ENCODE results near the gene PCMT1.
"Not testable (repeated sequence)": the region's sequence is repeated elsewhere in the genome, so short reads cannot be mapped to it uniquely, and the experiment has no call there.

The PCMT1 gene

DNA sequence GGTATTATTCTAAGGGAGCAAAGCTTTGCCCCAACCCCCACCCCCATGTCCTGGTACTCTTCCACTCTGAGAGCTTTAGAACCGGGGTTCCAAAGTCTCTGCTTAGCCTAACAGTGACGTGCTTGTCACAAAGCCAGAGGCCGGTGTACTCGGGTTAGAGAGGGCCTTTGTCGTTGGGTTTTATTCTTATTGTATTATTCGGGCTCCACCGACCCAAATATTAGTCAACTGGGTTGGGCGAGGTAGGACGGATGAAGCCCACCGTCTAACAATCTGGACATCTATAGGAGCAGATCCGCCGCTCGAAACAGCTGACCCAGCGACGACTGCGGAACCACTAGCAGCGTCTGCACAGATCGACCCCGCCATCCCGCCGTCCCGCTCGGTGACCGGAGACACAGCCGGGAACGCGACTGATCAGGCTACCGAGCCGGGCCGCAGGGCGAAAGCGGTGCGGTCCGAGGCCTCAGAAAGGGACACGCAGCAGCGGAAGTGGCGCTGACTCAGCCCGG, 403 bp upstream of the PCMT1 start:
- not testable (repeated sequence) for DNase-seq (ENCODE audit: extremely low spot score, insufficient read length, low read depth)
- FAIRE-seq, result peak; percentile 56

DNA sequence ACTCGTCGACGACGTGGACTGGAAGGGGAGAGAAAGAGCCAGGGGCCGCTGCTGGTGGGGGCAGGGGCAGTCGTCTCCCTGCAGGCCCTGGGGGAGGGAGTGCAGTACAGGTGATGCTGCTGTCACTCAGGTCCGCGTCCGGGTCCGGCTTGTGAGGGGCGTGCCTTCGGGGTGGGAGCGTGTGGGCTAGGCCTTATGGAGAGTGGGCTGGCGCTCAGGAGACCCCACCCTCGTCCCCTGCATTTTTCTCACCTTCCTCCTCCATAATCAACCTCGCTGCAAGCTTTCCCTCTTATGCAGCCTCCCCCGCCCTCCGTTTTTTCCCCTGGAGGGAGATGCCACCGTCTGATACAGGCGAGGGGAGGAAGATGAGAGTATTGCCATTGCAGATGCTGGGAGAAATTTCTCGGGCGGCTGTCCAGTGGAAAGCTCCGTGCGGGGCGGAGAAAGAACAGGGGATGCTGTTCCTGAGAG, 632 bp downstream of the PCMT1 start:
- FAIRE-seq, result peak; percentile 31
- DNase-seq (ENCODE audit: extremely low spot score, insufficient read length, low read depth), result no peak

DNA sequence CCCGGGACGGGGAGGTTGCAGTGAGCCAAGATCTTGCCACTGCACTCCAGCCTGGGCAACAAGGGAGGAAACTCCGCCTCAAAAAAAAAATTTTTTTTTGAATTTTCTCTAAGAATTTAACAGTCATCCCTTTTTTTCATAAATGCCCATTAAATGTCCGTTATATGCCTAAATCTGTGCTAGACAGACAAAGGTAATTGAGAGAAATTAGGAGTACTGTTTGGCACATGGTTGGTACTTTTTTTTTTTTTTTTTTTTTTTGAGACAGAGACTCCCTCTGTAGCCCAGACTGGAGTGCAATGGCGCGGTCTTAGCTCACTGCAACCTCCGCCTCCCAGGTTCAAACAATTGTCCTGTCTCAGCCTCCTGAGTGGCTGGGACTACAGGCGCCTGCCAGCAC, 1.7 kb downstream of the PCMT1 start:
- FAIRE-seq (no peak), DNase-seq (ENCODE audit: extremely low spot score, insufficient read length, low read depth) (no peak)

- not testable (repeated sequence) for FAIRE-seq; DNase-seq (ENCODE audit: extremely low spot score, insufficient read length, low read depth)
These were observed 2.4 kb downstream of the PCMT1 start for GRCh38 chr6:149751920-149752319.

DNA sequence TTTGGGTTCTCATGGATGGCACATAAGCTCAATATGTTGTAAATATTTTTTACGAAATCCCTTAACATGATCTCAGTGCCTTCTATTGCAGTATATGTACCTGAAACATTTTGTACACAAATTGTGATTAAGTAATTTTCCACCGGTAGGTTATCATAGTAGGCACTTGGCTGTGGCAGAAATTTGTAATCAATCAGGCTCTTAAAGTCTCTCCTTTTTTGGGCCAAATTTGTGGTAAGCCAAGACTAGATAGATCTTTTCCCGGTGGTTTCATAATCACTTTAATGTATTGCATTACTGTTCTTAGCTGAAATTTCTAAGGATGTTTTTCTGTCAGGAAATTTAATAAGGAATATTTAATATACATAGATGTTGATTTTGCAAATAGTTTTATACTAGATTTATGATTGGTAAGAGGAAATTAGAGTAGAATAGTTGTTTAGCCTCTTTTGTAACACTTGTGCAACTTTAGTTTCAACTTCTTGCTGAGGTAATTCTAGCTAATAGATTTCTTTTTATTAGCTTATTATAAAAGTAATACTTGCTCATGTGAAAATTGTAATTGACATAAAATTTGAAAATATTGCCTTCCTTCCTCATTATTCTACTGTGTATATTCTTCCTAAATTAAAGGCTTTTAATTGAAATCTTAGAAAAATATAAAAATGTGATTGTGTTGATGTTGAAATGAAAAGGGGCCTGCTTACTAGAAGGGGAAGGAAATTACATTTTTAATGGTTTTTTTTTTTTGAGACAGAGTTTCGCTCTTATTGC, 3.2 kb downstream of the PCMT1 start:
- no peak for FAIRE-seq
- no peak for DNase-seq (ENCODE audit: extremely low spot score, insufficient read length, low read depth)

- DNase-seq (ENCODE audit: extremely low spot score, insufficient read length, low read depth); FAIRE-seq: not testable (repeated sequence)
These were observed 3.8 kb downstream of the PCMT1 start for GRCh38 chr6:149753374-149753637.

- DNase-seq (ENCODE audit: extremely low spot score, insufficient read length, low read depth), result no peak
- peak; percentile 35 for FAIRE-seq
These were observed 5.0 kb downstream of the PCMT1 start for GRCh38 chr6:149754548-149754947.

DNA sequence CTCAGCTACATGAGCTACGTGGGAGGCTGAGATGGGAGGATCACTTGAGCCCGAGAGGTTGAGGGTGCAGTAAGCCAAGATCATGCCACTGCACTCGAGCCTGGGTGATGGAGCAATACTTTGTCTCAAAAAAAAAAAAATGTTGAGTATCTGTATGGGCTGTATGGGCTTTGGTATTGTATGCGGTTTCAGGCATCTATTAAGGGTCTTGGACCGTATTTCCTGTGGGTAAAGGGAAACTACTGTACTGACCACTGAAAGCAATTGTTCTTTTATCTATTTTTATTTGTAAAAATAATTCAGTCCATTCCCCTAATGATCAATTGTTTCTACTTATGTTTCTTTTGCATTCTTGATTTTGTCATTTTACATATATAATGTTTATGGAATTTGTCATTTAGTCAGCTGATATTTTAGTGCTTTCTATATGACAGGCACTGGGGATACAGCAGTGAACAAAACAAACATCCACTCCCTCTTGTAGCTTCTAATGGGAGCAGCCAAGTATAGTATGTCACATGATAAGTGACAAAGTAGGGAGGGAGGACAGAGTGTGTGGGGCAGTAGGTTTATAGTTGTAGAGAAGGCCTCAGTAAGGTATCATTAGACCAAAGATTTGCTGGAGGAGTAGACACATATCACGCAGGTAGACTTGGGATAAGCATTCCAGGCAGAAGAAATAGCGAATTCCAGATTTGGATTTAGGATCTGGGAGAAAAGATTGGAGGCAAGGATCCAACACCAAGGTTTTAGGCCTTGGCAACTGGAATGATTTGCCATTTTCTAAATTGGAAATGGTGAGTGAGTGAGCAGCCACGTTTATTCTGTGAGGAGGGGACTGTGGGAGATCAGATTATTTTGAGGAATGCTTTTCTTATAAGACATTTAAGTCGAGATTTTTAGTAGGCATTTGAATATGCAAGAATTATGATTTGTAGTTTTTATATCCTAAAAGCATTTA, 6.0 kb downstream of the PCMT1 start:
- DNase-seq (ENCODE audit: extremely low spot score, insufficient read length, low read depth) (no peak), FAIRE-seq (peak; percentile 86)

DNA sequence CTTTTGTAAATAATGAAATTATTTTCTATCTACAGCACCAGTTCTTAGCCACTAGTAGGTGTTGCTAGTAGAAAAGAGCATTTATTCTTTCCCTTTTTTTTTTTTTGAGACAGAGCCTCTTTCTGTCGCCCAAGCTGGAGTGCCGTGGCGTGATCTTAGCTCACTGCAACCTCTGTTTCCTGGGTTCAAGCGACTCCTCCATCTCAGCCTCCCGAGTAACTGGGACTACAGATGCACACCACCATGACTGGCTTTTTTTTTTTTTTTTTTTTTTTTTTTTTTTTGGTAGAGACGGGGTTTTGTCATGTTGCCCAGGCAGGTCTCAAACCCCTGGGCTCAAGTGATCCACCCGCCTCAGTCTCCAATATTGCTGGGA, 6.7 kb downstream of the PCMT1 start:
- FAIRE-seq, result no peak
- no peak for DNase-seq (ENCODE audit: extremely low spot score, insufficient read length, low read depth)

- DNase-seq (ENCODE audit: extremely low spot score, insufficient read length, low read depth) (no peak), FAIRE-seq (peak; percentile 84)
These were observed 11.9 kb downstream of the PCMT1 start for GRCh38 chr6:149761438-149761837.

- FAIRE-seq, result no peak
- no peak for DNase-seq (ENCODE audit: extremely low spot score, insufficient read length, low read depth)
These were observed 14.3 kb downstream of the PCMT1 start for GRCh38 chr6:149763866-149764265.

GRCh38 chr6:149766156-149766769, 16.7 kb downstream of the PCMT1 start:
- FAIRE-seq, result no peak

GRCh38 chr6:149769676-149770075, 20.1 kb downstream of the PCMT1 start:
- DNase-seq (ENCODE audit: extremely low spot score, insufficient read length, low read depth) (no peak), FAIRE-seq (no peak)

More at GRCh38 chr6:149766156-149766769, 16.7 kb downstream of the PCMT1 start:
- no peak for DNase-seq (ENCODE audit: extremely low spot score, insufficient read length, low read depth)

DNA sequence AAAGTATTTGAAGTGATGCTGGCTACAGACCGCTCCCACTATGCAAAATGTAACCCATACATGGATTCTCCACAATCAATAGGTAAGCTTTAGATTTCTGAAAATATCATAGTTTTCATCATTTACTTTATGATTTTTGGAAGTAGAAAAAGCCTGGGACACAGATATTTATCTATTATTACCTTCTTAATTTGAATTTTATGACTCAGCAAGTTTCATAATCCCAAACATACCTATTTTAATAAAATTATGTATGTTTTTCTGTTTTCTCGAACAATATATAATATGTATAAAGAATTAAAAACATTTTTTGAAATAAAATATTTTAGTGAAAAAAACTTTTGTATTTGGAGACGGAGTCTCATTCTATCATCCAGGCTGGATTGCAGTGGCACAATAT, 21.6 kb downstream of the PCMT1 start:
- FAIRE-seq (no peak), DNase-seq (ENCODE audit: extremely low spot score, insufficient read length, low read depth) (no peak)

DNA sequence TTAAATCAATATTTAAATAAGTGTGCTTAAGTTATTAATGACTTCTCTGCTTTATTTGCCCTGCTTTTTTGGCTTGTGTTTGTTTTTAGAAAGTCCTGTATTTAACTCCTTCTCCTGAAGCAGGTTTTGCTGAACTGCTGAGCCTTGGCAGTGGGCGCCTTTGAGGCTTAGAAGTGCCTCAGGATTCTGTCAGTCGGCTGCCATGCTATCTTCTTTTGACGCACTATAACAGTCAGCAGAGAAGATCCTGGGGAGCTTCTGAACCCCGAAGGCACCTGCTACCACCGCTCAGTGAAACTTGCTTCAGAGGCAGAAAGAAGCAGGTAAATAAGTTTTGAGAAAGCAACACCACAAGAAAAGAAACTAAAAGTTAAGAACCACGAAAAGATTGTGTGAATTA, 22.4 kb downstream of the PCMT1 start:
- DNase-seq (ENCODE audit: extremely low spot score, insufficient read length, low read depth) (no peak), FAIRE-seq (no peak)

- no peak for FAIRE-seq
- no peak for DNase-seq (ENCODE audit: extremely low spot score, insufficient read length, low read depth)
These were observed 28.1 kb downstream of the PCMT1 start for GRCh38 chr6:149777624-149778023.

DNA sequence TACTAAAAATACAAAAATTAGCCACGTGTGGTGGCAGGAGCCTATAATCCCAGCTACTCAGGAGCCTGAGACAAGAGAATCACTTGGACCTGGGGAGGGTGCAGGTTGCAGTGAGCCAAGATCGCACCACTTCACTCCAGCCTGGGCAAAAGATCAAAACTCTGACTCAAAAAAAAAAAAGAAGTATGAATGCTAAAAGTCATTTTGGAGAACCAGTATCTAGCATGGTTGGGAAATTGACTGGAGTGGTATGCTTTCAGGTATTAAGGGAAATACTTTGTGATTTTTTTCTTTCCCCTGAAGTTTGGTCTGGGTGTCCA, 30.1 kb downstream of the PCMT1 start:
- FAIRE-seq (no peak), DNase-seq (ENCODE audit: extremely low spot score, insufficient read length, low read depth) (no peak)

DNA sequence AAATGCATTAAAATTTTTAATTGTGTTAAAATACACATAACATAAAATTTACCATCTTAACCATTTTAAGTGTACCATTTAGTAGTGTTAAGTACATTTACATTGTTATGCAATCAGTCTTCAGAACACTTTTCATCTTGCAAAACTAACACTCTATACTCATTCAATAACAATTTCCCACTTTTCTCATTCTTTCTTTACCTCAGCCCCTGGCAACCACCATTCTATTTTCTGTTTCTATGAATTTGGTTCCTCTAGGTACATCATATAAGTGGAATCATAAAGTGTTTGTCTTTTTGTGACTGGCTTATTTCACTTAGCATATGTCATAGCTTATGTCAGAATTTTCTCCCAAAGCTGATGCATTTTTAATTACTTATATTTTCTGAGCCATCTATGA, 32.2 kb downstream of the PCMT1 start:
- FAIRE-seq (no peak), DNase-seq (ENCODE audit: extremely low spot score, insufficient read length, low read depth) (no peak)

DNA sequence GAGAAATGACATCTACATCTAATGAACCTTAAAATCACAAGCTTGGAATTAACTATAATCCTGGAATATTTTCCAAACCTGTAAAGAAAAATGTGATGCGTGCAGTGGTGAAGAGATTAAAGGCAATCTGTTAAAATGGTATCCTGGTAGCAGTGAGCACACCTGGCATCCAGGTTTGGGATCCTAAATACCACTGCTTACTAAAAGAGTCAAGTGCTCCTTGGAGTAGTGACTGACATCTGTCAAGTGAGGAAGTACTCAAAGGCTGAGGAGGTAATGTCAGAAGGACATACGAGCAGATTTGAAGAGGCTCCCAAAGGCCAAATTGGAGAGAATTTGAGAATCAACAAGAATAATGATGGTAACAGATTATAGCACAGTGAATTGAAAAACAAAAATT, 32.8 kb downstream of the PCMT1 start:
- FAIRE-seq, result no peak
- no peak for DNase-seq (ENCODE audit: extremely low spot score, insufficient read length, low read depth)

DNA sequence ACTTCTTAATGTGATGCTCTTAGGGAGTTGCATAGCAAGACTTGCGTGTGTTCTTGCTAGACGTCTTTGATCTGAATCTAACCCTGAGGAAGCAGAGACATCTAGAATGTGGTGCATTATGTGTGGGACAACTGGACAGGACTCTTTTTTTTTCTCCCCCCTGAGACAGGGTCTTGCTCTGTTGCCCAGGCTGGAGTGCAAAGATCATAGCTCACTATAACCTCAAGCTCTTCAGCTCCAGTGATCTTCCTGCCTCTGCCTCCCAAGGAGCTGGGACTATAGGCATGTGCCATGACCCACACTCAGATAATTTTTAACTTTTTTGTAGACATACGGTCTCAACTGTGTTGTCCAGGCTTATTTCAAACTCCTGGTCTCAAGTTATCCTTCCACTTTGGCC, 34.0 kb downstream of the PCMT1 start:
- DNase-seq (ENCODE audit: extremely low spot score, insufficient read length, low read depth), result no peak
- FAIRE-seq, result no peak

DNA sequence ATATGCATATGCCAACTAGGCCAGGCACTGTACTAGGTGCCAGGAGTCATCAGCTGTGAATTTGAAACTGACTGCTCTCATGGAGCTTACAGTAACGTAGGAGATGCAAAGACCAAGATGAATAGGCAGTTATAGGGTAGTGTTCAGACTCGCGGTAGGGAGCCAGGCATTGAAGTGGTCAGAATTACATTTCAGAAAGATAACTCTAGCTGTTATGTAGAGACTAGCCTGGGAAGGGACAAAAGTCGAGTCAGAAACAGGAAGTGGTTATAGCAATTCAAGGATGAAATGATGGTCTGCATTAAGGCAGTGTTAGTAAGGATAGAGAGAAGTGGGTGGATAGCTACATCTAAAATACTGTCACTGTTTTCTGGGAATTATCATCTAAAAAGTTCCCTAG, 56.6 kb downstream of the PCMT1 start:
- FAIRE-seq (no peak), DNase-seq (ENCODE audit: extremely low spot score, insufficient read length, low read depth) (no peak)
